Astrocyte of the hippocampus (primary cell): ENCODE data around the gene RYR3.

Source experiments
- DNase-seq: peaks from one replicate; pipeline ENCODE4 v3.0.0; 2011; ENCODE audit warnings: low read depth, low spot score

RYR3 gene

DNA sequence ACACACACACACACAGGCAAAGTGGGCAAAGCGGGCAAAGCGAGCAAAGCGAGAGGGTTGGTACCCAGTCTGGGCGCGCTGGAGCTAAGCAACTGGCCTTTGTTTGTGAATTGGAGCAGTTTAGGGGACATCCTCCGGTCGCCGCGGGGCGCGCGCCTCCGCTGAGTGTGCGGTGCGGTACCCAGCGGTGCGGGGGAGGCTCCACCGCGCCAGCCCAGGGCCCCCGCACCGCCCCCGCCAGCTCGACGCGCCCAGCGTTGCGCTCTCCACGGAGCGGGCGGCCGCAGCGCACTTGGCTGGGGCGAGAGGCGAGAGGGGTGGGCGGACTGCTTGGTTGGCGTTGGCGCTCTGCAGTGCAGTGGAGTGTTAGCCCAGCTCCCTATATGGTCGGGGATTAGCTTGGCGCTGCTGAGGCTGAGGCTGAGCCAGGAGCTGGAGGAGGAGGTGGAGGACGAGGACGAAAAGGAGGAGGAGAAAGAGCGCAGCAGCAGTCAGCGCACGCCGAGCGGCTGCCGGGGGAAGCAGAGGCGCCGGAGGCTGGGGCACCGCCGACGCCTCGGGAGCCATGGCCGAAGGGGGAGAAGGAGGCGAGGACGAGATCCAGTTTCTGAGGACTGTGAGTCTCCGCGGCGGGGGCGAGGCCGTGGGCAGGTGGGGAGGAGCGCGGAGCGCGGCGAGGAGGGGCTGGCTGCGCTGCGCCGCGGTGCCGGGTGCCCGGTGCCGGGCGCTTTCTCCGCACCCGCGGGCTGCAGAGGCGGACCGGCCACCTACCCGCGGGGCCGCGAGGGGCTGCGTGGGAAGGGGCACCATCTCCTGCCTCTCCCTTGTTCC, at the start of gene RYR3:
TSS of gene RYR3 (plus strand) at position 487 of the 831 bp plus-strand sequence. CDS start at position 566, 79 bp downstream.
- DNase-seq = peak; percentile 86

DNA sequence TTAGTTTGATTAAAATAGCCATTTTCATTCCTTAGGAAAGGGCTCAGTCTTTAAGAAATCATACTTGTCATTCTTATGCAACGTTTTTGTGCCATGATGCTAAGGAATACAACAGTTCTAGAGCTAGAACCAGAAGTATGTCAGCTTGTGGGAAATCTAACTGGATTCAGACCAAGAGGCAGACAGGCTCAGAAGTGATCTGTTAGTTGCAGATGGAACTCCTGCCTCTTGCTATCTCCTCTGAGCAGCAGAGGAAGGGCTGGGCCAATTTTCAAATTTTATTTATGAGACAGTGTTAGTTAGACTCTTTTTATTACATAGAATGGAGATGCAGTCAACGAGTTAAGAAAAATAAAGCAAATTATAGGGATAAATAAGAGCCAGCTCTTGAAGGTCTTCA, 48.5 kb upstream of the RYR3 start:
- no peak for DNase-seq

- no peak for DNase-seq
These were observed 33.1 kb upstream of the RYR3 start for GRCh38 chr15:33277689-33278088.

DNA sequence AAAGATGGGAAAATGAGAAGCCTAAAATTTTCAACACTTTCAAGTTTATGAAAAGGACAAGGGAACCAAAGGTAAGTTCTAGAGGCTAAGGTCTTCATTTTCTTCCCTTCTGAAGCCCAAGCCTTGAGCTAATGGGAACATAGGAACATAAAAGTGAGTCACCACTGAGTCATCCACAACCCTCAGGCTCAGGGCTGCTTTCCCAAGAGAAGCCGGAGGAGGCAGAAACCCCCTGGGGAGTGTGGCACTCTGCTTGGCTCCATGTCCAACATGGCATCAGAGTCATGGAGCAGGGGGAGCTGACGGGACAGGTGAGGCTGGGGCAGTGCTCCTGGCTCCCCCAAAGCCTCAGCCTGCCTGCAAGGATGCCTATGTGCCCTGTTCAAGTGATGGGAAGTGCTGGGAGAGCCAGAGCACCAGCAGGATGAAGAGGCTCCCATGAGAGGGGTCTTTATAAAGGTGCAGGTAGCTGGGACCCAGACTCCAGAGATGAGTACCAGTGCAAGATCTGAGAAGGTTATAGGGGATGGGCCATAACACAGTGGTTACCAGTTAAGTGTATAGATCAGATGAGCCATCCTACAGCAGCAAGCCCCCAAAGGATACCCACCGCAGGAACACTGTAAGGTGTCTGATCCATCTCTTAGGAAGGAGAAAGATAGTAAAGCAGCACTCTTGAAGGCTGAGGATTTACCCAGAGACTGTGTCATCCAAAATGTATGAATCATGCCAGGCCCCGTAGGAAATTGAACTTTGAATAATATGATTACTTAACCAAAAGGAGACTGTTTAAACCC, 31.8 kb upstream of the RYR3 start:
- DNase-seq = peak; percentile 95

DNA sequence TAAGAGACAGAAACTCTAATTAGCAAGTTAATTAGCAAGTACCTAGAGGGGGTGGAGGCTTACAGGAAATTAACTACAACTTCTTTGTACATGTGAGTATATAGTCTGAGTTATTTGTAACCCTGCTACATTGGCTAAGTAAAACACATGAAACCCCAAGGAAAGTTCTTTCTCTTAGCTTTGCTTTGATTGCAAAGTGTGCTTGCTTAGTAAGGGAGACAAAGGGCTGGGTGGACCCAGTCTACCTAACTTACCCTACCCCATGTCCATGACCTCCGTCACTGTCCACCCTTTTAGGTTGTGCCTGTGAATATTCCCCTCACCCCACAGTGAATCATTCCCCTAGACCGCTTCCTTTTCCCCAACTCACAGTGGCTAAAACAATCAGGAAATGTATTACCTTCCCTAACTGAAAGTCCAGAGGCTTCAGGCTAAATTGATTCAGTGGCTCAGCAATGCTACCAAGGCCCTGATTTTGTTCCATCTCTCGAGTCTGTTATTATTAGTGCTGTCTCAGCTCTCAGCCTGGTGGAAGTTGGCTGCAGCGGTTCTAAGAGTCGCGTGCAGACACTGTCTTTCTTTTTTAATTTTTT, 31.1 kb upstream of the RYR3 start:
- peak; percentile 53 for DNase-seq

DNA sequence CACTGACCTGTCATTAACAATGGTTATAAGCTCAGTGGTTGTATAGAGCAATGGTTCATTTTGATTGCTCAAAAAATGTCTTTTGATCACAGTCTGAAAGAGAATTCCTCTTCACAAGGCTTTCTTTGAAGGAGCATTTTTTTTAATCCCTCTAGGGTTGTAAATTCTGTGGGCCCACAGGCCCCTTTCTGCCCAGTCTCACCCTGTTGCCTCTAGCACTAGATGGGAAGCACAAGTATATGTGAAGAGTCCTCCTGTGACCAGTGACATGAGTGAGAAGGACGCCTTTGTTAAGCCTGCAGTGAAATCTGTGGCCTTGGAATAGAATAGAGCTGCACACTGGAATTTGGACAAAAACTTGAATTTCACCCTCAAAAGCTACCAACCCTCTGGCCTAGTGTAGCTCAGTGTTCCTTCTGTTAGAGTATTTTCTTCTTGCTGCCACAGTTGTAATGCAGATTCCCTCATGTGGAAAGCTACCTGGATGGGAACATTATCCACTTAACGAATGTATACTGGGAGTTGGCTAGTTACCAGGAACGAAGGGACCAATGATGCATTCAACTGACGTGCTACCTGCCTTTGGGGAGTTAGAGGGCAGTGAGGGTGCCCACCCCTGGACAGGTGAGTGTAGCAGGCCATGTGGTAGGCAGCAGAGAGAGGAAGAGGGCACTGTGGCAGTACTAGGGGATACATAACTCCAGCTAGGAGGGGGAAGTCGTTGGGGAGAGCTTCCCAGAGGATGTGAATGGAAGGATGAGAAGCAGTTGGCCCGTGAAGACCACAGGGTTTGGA, 28.3 kb upstream of the RYR3 start:
- DNase-seq = no peak

DNA sequence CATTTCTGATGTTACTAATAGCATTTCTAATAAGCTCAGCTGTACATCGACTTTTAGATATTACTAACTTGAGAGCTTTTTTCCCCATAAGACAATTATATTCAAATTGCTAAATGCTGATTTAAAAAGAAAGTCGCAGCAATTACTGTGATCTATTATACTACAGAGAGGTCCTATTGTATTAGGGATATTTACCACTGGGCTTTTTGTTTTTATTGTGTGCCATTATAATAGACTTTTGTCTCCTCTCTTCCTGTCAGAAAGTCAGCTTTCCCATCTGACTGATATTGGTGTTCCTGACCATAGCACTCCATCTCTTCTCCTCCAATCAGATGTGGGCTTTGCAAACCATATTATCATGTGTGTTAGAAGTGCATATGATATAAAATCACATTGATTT, 27.2 kb upstream of the RYR3 start:
- DNase-seq = no peak

DNA sequence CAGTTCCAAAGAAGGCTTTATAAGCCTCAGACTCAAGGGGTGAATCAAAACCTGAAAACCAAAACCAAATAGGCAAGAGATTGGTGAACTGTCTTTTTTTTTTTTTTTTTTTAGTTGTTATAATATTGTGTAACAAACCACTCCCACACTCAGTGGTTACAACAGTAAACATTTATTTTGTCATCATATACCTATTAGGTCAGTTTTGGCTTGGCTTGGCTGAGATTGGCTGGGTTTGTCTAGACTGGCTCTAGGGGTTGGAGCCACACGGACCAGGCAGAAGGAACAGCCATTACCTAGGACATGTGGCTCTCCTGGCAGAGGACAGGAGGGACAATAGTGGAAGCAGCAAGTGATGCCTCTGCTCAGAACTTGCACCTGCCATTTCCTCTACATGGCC, 26.4 kb upstream of the RYR3 start:
- DNase-seq = no peak

DNA sequence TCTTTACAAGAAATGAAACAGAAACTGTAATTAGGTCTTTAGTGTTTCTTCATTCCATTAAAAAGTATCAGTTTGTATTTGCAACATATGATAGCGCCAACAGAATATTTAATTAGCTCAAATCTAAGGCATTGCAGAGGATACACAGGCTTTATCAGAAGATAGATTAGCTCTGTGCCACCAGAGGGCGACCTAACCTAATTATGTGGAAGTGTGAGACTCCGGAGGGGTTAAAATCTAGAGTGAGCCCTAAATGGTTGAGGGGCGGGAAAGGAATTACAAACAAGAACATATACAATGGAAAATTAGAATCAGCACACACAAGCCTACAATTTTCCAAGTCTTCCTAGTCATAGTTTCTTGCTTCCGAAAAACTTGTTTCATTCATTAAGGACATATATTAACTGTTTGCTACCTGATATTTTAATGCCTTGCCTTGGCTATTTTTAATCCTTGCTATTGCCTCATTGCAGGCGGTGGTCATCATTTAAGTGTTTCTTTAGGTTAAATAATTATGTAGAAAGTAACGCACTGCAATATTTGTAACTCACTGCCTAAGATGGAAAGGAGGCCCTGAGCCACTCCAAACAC, 18.0 kb upstream of the RYR3 start:
- DNase-seq = peak; percentile 85

- DNase-seq = peak; percentile 65
These were observed 16.9 kb upstream of the RYR3 start for GRCh38 chr15:33293713-33294334.

DNA sequence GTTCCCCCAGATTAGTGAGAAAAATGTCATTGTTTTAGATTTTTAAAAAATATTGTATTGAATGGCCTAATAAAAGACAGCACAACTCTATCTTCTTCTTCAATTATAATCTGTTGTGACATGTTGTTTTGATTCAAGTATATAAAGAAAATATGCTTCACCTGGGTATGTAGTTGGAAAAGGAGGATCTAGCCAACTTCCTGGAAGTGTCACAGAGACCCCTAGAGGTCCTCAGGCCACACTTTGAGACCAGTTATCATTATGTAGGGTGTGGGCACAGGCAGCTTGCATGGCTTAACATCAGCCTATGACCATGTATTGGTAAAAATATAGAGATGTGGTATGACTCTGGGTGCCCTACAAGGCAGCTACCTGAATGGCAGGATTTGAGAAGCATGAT, 14.7 kb upstream of the RYR3 start:
- no peak for DNase-seq

DNA sequence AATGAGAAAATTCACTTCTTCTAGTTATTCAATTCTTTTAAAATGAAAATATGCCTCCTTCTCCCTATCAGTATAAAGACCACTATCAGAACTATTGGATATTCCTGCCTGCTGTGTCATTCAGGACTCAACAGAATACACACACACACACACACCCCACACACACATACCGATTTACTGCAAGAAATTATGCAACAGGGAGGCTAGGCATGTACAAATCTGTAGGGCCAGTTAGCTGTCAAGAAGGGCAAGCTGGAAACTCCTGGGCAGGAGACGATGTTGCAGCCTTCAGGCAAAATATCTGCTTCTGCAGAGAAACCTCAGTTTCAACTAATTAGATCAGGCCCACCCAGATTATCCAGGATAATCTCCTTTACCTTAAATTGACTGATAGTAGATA, 13.9 kb upstream of the RYR3 start:
- DNase-seq = no peak

DNA sequence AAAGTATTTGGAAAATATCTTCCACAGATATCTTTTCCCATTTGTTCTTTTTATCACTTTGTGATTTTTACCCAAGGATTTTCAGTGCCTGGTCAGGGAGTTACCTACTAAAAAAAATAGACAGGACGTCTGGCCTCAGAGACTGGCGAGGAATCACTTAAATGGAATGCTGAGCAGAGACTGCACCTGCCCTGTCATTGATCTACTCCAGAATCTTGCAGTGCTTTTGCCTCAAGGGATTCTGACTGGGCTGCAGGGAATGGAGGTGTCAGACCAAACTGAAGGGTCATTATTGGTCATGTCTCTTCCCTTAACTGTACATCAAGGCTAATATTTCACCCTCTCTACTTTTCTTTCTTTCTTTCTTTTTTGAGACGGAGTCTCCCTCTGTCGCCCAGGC, 12.1 kb upstream of the RYR3 start:
- no peak for DNase-seq

- DNase-seq = no peak
These were observed 5.8 kb upstream of the RYR3 start for GRCh38 chr15:33304924-33305323.

- DNase-seq = peak; percentile 46
These were observed 1.0 kb upstream of the RYR3 start for GRCh38 chr15:33309602-33310276.

- no peak for DNase-seq
These were observed 675 bp downstream of the RYR3 start for GRCh38 chr15:33311312-33311971.

- DNase-seq = no peak
These were observed 2.7 kb downstream of the RYR3 start for GRCh38 chr15:33313491-33313890.

DNA sequence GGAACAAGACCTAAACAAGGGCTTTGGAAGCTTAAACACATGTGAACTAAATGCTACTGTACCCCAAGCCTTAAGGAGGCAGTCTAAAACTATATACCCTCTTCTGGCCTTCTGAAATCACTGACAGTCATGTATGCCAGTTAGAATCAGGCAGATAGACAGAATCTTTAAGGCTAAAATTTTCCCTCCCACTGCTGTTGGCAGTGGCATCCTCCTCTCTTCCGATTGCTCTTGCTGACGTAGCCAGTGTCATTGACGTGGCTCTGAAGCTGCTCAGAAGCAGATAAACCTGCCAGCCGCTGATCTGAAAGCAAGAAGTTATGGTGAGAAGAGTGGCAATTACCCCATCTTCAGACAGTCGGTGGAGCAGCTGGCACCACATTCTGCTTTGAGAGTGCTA, 3.3 kb downstream of the RYR3 start:
- no peak for DNase-seq

DNA sequence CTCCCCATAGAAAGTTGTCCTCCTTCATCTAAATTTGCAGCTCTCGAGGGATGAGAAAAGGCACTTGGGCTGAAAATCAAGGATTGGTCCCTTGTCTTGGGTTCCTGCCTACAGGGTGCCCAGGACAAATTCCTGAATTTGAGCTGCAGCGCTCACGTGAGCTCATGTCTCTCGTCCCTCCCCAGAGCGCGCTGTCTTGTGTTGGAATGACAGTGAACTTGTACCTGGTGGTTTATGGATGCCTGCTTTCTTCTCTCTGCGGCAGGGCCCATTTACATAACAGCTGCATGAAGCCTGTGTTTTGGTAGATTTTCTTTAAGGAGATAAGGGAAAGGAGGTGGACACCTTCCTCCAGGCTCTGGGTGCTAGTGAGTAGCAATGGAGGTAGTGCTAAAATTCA, 4.3 kb downstream of the RYR3 start:
- no peak for DNase-seq

DNA sequence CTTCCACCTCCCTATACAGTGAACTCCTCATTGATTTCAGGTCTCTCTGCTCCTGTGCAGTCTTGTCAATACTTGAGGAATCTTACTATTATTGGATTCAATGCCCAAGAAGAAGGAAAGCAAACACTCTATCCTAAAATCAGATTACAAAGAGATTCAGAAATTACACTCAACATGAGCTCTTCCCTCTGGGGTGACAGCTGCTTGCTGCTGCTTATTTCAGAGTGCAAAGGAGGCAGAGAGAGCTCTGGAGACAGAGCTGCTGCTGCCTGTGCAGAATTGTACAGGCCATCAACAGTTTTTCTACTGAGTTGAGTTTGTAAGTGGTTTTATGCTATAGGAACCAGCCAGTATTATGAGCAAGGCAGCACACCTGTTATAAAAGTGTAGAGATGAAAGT, 7.1 kb downstream of the RYR3 start:
- DNase-seq = no peak
